Astrocyte (in vitro differentiated cells and primary cell): Measurements from ENCODE around the gene TOMM5. TPM values are rescaled to one million over a fixed set of nuclear protein-coding genes. Genes with fewer than 3 reads are reported as not detected.
"Not testable (repeated sequence)": the region's sequence is repeated elsewhere in the genome, so short reads cannot be mapped to it uniquely, and the experiment has no call there.

ENCODE experiments used
- DNase-seq: peaks from one replicate; pipeline ENCODE4 v3.0.0-alpha.2; 2010; ENCODE audit warnings: low read depth
- FAIRE-seq: peaks from 2 replicates; lab custom pipeline; 2011; peaks lifted over from hg19 to GRCh38; lab: Jason Lieb, UNC
- H2AFZ ChIP-seq: 2 replicates; pipeline ENCODE4 v1.6.0; 2012; ENCODE audit warnings: low read depth, low read length, inconsistent platforms
- H3K27ac ChIP-seq: 2 replicates; pipeline ENCODE4 v1.5.1; 2011; ENCODE audit warnings: low read depth, low read length, inconsistent platforms
- H3K27me3 ChIP-seq: 2 replicates; pipeline ENCODE4 v1.6.0; 2011; ENCODE audit warnings: low read length, inconsistent platforms; ENCODE audit not compliant: insufficient read depth
- H3K36me3 ChIP-seq: 2 replicates; pipeline ENCODE4 v1.5.1; 2011; ENCODE audit warnings: low read length, inconsistent platforms; ENCODE audit not compliant: insufficient read depth
- H3K4me1 ChIP-seq: 2 replicates; pipeline ENCODE4 v1.5.1; 2011; ENCODE audit warnings: low read length, inconsistent platforms; ENCODE audit not compliant: insufficient read depth
- H3K4me2 ChIP-seq: 2 replicates; pipeline ENCODE4 v1.6.0; 2012; ENCODE audit warnings: low read length, inconsistent platforms
- H3K4me3 ChIP-seq: 2 replicates; pipeline ENCODE4 v1.5.1; 2011; ENCODE audit warnings: low read depth, mild to moderate bottlenecking, low read length, inconsistent platforms; ENCODE audit not compliant: insufficient read depth
- H3K79me2 ChIP-seq: 2 replicates; pipeline ENCODE4 v1.6.0; 2012; ENCODE audit warnings: mild to moderate bottlenecking, low read length, inconsistent platforms; ENCODE audit not compliant: insufficient read depth
- H3K9ac ChIP-seq: 2 replicates; pipeline ENCODE4 v1.6.0; 2012; ENCODE audit warnings: mild to moderate bottlenecking, low read length, inconsistent platforms
- H3K9me3 ChIP-seq: 2 replicates; pipeline ENCODE4 v1.5.1; 2012; ENCODE audit warnings: low read depth, mild to moderate bottlenecking, low read length, inconsistent platforms; ENCODE audit not compliant: insufficient read depth
- H4K20me1 ChIP-seq: 2 replicates; pipeline ENCODE4 v1.6.0; 2012; ENCODE audit warnings: low read length, inconsistent platforms; ENCODE audit not compliant: insufficient read depth
- H3K27ac Mint-ChIP-seq: one replicate; pipeline ENCODE4 v1.8.0; 2021; ENCODE audit warnings: mild to moderate bottlenecking, mixed read lengths; ENCODE audit not compliant: unreplicated experiment
- H3K27me3 Mint-ChIP-seq: one replicate; pipeline ENCODE4 v1.8.0; 2021; ENCODE audit warnings: low read depth, mixed read lengths; ENCODE audit not compliant: unreplicated experiment
- H3K36me3 Mint-ChIP-seq: one replicate; pipeline ENCODE4 v1.8.0; 2021; ENCODE audit warnings: low read depth, mixed read lengths; ENCODE audit not compliant: unreplicated experiment
- H3K4me1 Mint-ChIP-seq: one replicate; pipeline ENCODE4 v1.8.0; 2021; ENCODE audit warnings: low read depth, mixed read lengths; ENCODE audit not compliant: unreplicated experiment
- H3K4me3 Mint-ChIP-seq: one replicate; pipeline ENCODE4 v1.8.0; 2021; ENCODE audit warnings: mild to moderate bottlenecking, moderate library complexity, mixed read lengths; ENCODE audit not compliant: unreplicated experiment
- H3K9me3 Mint-ChIP-seq: one replicate; pipeline ENCODE4 v1.8.0; 2021; ENCODE audit warnings: mild to moderate bottlenecking, mixed read lengths; ENCODE audit not compliant: unreplicated experiment
- EZH2 ChIP-seq: IDR thresholded peaks from 2 replicates; pipeline ENCODE4 v1.6.1; 2012; ENCODE audit warnings: mild to moderate bottlenecking, low read length, inconsistent platforms; ENCODE audit not compliant: insufficient read depth
- total RNA-seq: library from RNA; stranded (reverse); gene quantifications from 2 replicates; pipeline ENCODE4 v1.2.1, GENCODE V29; 2021
- TF ChIP-seq, protein P1 (sequence below): IDR thresholded peaks from 2 replicates; pipeline ENCODE4 v1.5.1; 2011; ENCODE audit warnings: low read depth, mild to moderate bottlenecking, inconsistent platforms, low read length, moderate library complexity; ENCODE audit not compliant: insufficient read depth

TOMM5 gene
- total RNA-seq, 1 donor from 2014 or later: 137 TPM

DNA sequence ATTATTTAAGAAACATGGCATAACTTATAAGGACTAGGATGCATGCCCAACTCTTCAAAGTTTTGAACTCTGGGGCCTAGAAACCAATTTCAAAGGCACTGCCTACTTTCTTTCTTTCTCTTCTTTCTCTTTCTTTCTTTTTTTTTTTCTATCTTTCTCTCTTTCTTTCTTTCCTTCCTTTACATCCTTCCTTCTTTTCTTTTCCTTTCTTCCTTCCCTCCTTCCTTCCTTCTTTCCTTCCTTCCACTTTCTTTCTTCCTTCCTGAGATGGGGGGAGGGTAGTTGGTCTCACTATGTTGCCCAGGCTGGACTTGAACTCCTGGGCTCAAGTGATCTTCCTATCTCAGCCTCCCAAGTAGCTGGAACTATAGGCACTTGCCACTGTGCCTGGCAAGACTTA is 15.9 kb upstream of the TOMM5 start:
- H4K20me1 ChIP-seq: no peaks in the 10 kb centered on the region
- no peaks in the 10 kb centered on the region for H3K4me1 Mint-ChIP-seq
- peaks cover 17% of the 10 kb centered on the region for H3K27me3 Mint-ChIP-seq
- TF ChIP-seq, protein P1, sequence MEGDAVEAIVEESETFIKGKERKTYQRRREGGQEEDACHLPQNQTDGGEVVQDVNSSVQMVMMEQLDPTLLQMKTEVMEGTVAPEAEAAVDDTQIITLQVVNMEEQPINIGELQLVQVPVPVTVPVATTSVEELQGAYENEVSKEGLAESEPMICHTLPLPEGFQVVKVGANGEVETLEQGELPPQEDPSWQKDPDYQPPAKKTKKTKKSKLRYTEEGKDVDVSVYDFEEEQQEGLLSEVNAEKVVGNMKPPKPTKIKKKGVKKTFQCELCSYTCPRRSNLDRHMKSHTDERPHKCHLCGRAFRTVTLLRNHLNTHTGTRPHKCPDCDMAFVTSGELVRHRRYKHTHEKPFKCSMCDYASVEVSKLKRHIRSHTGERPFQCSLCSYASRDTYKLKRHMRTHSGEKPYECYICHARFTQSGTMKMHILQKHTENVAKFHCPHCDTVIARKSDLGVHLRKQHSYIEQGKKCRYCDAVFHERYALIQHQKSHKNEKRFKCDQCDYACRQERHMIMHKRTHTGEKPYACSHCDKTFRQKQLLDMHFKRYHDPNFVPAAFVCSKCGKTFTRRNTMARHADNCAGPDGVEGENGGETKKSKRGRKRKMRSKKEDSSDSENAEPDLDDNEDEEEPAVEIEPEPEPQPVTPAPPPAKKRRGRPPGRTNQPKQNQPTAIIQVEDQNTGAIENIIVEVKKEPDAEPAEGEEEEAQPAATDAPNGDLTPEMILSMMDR: no peak
- no peak for TF ChIP-seq EZH2
- peaks cover 21% of the 10 kb centered on the region for H3K27me3 ChIP-seq
- H3K4me1 ChIP-seq: no peaks in the 10 kb centered on the region
- no peak overlapping the region for H3K4me3 Mint-ChIP-seq
- H3K9me3 ChIP-seq: no peaks in the 10 kb centered on the region
- H2AFZ ChIP-seq: no peak overlapping the region
- H3K9me3 Mint-ChIP-seq: no peaks in the 10 kb centered on the region
- FAIRE-seq (no peak), DNase-seq (no peak)
- no peak overlapping the region for H3K27ac Mint-ChIP-seq
- H3K27ac ChIP-seq: no peak overlapping the region
- H3K36me3 Mint-ChIP-seq: no peaks in the 10 kb centered on the region
- H3K4me3 ChIP-seq: no peak overlapping the region
- no peak overlapping the region for H3K9ac ChIP-seq
- no peaks in the 10 kb centered on the region for H3K36me3 ChIP-seq
- no peak overlapping the region for H3K4me2 ChIP-seq
- no peaks in the 10 kb centered on the region for H3K79me2 ChIP-seq

DNA sequence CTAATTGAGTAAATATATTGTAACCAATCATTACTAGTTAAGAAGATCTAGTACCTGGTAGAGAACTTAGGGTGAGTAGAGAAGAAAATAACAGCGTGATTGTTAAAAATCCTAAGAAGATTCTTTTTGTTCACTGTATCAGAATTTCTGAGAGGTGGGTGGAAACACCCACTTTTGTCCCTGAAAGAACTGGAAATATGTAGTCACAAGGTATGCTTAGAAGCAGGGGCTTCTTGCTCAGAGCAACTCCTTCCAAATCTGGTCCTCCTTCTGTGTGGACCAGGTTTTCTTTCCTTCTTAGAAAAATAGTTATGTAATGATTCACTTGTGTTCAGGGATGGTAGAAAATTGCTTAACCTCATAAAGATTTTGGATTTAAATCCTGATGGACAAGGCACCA is 11.9 kb upstream of the TOMM5 start:
- Histone ChIP-seq H3K4me3 (no peak overlapping the region), H3K9me3 (no peaks in the 10 kb centered on the region), H4K20me1 (no peaks in the 10 kb centered on the region), H3K4me1 (no peaks in the 10 kb centered on the region), H2AFZ (no peak overlapping the region), H3K4me2 (no peak overlapping the region), H3K27ac (no peak overlapping the region), H3K9ac (no peak overlapping the region), H3K36me3 (no peaks in the 10 kb centered on the region), H3K79me2 (no peaks in the 10 kb centered on the region), H3K27me3 (peaks cover 20% of the 10 kb centered on the region)
- DNase-seq (no peak), FAIRE-seq (no peak)
- H3K27ac Mint-ChIP-seq: no peak overlapping the region
- no peak overlapping the region for H3K4me3 Mint-ChIP-seq
- TF ChIP-seq, protein P1: no peak
- no peak for TF ChIP-seq EZH2
- H3K36me3 Mint-ChIP-seq: no peaks in the 10 kb centered on the region
- H3K4me1 Mint-ChIP-seq: no peaks in the 10 kb centered on the region
- peaks cover 14% of the 10 kb centered on the region for H3K27me3 Mint-ChIP-seq
- H3K9me3 Mint-ChIP-seq: no peaks in the 10 kb centered on the region

DNA sequence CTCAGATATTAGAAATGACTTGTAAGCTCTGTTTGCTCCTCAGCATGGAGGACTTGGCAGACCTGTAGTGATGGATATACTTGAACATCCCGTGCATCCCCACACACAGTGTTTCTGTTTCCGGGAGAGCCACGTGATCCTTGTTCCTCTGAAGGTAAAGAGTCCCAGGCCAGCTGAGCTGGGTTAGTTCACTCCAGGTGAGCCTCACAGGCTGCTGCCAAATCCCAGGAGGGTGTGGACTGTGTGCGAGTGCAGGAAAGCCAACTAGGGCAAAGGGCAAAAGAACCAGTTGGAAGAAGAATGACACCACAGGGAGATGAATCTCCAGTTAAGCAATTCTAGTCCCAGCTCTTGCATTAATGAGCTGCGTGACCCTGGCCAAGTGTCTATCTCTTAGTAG is 10.4 kb upstream of the TOMM5 start:
- Histone ChIP-seq H3K4me3 (no peak overlapping the region), H2AFZ (no peak overlapping the region), H3K4me1 (no peaks in the 10 kb centered on the region), H3K9me3 (no peaks in the 10 kb centered on the region), H4K20me1 (no peaks in the 10 kb centered on the region), H3K4me2 (no peak overlapping the region), H3K27ac (no peak overlapping the region), H3K27me3 (peaks cover 18% of the 10 kb centered on the region), H3K36me3 (no peaks in the 10 kb centered on the region), H3K79me2 (no peaks in the 10 kb centered on the region), H3K9ac (no peak overlapping the region)
- no peak overlapping the region for H3K27ac Mint-ChIP-seq
- DNase-seq (no peak), FAIRE-seq (no peak)
- TF ChIP-seq EZH2: no peak
- TF ChIP-seq, protein P1: no peak
- peaks cover 13% of the 10 kb centered on the region for H3K27me3 Mint-ChIP-seq
- H3K9me3 Mint-ChIP-seq: no peaks in the 10 kb centered on the region
- H3K4me3 Mint-ChIP-seq: no peak overlapping the region
- H3K36me3 Mint-ChIP-seq: no peaks in the 10 kb centered on the region
- no peaks in the 10 kb centered on the region for H3K4me1 Mint-ChIP-seq

DNA sequence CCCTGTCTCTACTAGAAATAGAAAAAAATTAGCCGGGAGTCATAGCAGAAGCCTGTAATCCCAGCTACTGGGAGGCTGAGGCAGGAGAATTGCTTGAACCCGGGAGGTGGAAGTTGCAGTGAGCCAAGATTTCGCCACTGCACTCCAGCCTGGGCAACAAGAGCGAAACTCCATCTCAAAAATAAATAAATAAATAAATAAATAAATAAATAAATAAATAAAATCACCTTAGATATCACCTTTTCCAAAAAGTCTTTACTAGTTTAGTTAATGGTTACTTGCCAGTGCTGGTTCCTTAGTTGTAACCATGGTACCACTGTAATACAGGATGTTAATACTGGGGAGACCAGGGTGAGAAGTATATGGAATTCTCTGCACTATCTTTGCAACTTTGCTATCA is 9.7 kb upstream of the TOMM5 start:
- H3K4me1 ChIP-seq, H3K9me3 Mint-ChIP-seq, H3K27me3 Mint-ChIP-seq, H3K4me3 Mint-ChIP-seq, H3K4me2 ChIP-seq, DNase-seq, H3K4me3 ChIP-seq, H3K36me3 ChIP-seq, H2AFZ ChIP-seq, H3K79me2 ChIP-seq, H3K27ac Mint-ChIP-seq, H3K27ac ChIP-seq, H3K9me3 ChIP-seq, H3K36me3 Mint-ChIP-seq, H3K9ac ChIP-seq, H3K4me1 Mint-ChIP-seq, H4K20me1 ChIP-seq, FAIRE-seq: not testable (repeated sequence)
- peaks cover 15% of the 10 kb centered on the region for H3K27me3 ChIP-seq
